Progenitor cell of endocrine pancreas (in vitro differentiated cells): ENCODE results near the gene CAPNS1. TPM values are rescaled to one million over a fixed set of nuclear protein-coding genes. Genes with fewer than 3 reads are reported as not detected.
A peak's percentile ranks its signal among the peaks of the same experiment; 100 is the strongest.

Experiments used
- DNase-seq: peaks from one replicate; pipeline ENCODE4 v3.0.0; 2021; ENCODE audit warnings: low spot score; ENCODE audit not compliant: unreplicated experiment
- H3K27ac Mint-ChIP-seq: 2 replicates; pipeline ENCODE4 v1.8.0; 2021; ENCODE audit warnings: mild to moderate bottlenecking, moderate library complexity, mixed read lengths
- H3K27me3 Mint-ChIP-seq: 2 replicates; pipeline ENCODE4 v1.8.0; 2021; ENCODE audit warnings: mixed read lengths
- H3K36me3 Mint-ChIP-seq: 2 replicates; pipeline ENCODE4 v1.8.0; 2022; ENCODE audit warnings: mixed read lengths; ENCODE audit not compliant: insufficient read depth
- H3K4me1 Mint-ChIP-seq: 2 replicates; pipeline ENCODE4 v1.8.0; 2021; ENCODE audit warnings: low read depth, mixed read lengths
- H3K4me3 Mint-ChIP-seq: 2 replicates; pipeline ENCODE4 v1.8.0; 2021; ENCODE audit warnings: low read depth, mild to moderate bottlenecking, moderate library complexity, mixed read lengths
- H3K9me3 Mint-ChIP-seq: 2 replicates; pipeline ENCODE4 v1.8.0; 2021; ENCODE audit warnings: low read depth, mixed read lengths
- CTCF ChIP-seq: fragments of 200-600 bp; sonication (generic); IDR thresholded peaks from one replicate; pipeline ENCODE4 v1.5.0; 2021; ENCODE audit warnings: antibody characterized with exemption, mild to moderate bottlenecking; ENCODE audit not compliant: unreplicated experiment
- total RNA-seq: library from RNA; stranded (reverse); gene quantifications from 2 replicates; pipeline ENCODE4 v1.2.1, GENCODE V29; 2021

Gene CAPNS1
- total RNA-seq, 1 donor from 2014 or later: 435 TPM

GRCh38 chr19:36111200-36111539 lies 28.7 kb upstream of the CAPNS1 start:
- no peak overlapping the region for H3K4me3 Mint-ChIP-seq
- peaks cover 6% of the 10 kb centered on the region for H3K36me3 Mint-ChIP-seq
- peaks cover 15% of the 10 kb centered on the region for H3K4me1 Mint-ChIP-seq
- no peaks in the 10 kb centered on the region for H3K9me3 Mint-ChIP-seq
- no peak for DNase-seq
- H3K27me3 Mint-ChIP-seq: no peaks in the 10 kb centered on the region
- TF ChIP-seq CTCF: no peak
- H3K27ac Mint-ChIP-seq: no peak overlapping the region

GRCh38 chr19:36112678-36113077 lies 27.2 kb upstream of the CAPNS1 start:
- H3K4me3 Mint-ChIP-seq: peak overlapping the region; percentile 59
- no peak overlapping the region for H3K27ac Mint-ChIP-seq

GRCh38 chr19:36113425-36113824 lies 26.4 kb upstream of the CAPNS1 start:
- Mint-ChIP-seq H3K27ac (peak overlapping the region; percentile 77), H3K4me3 (peak overlapping the region; percentile 95), H3K36me3 (peaks cover 13% of the 10 kb centered on the region), H3K4me1 (peaks cover 18% of the 10 kb centered on the region), H3K27me3 (no peaks in the 10 kb centered on the region), H3K9me3 (no peaks in the 10 kb centered on the region)
- no peak for DNase-seq
- no peak for TF ChIP-seq CTCF

More at GRCh38 chr19:36112678-36113077, 27.2 kb upstream of the CAPNS1 start:
- TF ChIP-seq CTCF: no peak
- H3K36me3 Mint-ChIP-seq: peaks cover 9% of the 10 kb centered on the region
- peaks cover 18% of the 10 kb centered on the region for H3K4me1 Mint-ChIP-seq
- DNase-seq: no peak
- no peaks in the 10 kb centered on the region for H3K27me3 Mint-ChIP-seq
- no peaks in the 10 kb centered on the region for H3K9me3 Mint-ChIP-seq

- Mint-ChIP-seq H3K27me3 (no peaks in the 10 kb centered on the region), H3K9me3 (no peaks in the 10 kb centered on the region), H3K27ac (peak overlapping the region; percentile 98), H3K36me3 (peaks cover 13% of the 10 kb centered on the region), H3K4me3 (peak overlapping the region; percentile 95), H3K4me1 (peaks cover 18% of the 10 kb centered on the region)
- peak; percentile 27 for TF ChIP-seq CTCF
- peak; percentile 44 for DNase-seq
These were observed 25.8 kb upstream of the CAPNS1 start for GRCh38 chr19:36113894-36114720.

- Mint-ChIP-seq H3K9me3 (no peaks in the 10 kb centered on the region), H3K27ac (peak within 1 kb of the TSS; percentile 98), H3K27me3 (no peaks in the 10 kb centered on the region), H3K4me1 (peaks cover 18% of the 10 kb centered on the region), H3K4me3 (peak within 1 kb of the TSS; percentile 95), H3K36me3 (peaks cover 13% of the 10 kb centered on the region)
- DNase-seq: peak; percentile 97
- no peak for TF ChIP-seq CTCF
These were observed 25.0 kb upstream of the CAPNS1 start, which contains the start of gene POLR2I for GRCh38 chr19:36114721-36115452. Gene POLR2I (minus strand): TSS chr19:36114875. CDS start chr19:36114856, 19 bp downstream.
